Measurements from ENCODE around the gene TRIM29. TPM values are rescaled to one million over a fixed set of nuclear protein-coding genes. Genes with fewer than 3 reads are reported as not detected.

Gene TRIM29
- total and polyA plus RNA-seq, 2 experiments from 2014 or later = 0.28 TPM; not detected in 1

DNA sequence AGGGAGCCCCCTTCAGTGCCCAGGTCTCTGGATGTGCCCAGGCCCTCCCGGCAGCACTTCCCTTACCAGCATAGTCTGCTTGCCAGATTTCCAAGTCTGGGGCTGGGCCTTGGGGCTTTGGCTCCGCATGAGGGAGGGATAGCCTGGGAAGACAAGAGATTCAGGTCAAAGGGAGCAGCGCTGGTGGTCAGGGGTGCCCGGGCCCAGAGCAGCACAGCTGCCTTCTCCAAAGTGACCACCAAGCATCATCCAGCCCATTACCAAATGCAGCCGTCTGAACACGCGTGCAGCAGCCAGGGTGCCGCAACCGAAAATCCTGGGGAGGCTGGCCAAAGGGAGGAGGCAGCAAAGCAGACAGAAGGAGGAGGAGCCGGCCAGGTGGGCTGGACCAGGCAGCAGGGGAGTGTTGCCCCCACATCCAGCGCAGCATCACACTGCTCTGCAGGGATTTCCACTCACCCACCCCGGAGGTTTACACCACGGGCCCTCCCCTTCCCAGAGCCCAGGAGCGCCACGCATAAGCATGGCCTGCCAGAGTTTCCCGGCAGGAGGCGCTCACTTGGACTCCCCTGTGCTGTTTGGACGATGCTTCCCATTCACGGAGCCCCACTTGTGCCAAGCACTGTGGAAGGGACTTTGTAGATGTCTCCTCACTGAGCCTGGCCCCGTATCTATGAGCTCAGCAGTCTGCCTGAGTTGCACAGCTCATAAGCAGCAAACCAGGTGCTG is 22.5 kb downstream of the TRIM29 start (continued):
- TF ChIP-seq, protein P1, sequence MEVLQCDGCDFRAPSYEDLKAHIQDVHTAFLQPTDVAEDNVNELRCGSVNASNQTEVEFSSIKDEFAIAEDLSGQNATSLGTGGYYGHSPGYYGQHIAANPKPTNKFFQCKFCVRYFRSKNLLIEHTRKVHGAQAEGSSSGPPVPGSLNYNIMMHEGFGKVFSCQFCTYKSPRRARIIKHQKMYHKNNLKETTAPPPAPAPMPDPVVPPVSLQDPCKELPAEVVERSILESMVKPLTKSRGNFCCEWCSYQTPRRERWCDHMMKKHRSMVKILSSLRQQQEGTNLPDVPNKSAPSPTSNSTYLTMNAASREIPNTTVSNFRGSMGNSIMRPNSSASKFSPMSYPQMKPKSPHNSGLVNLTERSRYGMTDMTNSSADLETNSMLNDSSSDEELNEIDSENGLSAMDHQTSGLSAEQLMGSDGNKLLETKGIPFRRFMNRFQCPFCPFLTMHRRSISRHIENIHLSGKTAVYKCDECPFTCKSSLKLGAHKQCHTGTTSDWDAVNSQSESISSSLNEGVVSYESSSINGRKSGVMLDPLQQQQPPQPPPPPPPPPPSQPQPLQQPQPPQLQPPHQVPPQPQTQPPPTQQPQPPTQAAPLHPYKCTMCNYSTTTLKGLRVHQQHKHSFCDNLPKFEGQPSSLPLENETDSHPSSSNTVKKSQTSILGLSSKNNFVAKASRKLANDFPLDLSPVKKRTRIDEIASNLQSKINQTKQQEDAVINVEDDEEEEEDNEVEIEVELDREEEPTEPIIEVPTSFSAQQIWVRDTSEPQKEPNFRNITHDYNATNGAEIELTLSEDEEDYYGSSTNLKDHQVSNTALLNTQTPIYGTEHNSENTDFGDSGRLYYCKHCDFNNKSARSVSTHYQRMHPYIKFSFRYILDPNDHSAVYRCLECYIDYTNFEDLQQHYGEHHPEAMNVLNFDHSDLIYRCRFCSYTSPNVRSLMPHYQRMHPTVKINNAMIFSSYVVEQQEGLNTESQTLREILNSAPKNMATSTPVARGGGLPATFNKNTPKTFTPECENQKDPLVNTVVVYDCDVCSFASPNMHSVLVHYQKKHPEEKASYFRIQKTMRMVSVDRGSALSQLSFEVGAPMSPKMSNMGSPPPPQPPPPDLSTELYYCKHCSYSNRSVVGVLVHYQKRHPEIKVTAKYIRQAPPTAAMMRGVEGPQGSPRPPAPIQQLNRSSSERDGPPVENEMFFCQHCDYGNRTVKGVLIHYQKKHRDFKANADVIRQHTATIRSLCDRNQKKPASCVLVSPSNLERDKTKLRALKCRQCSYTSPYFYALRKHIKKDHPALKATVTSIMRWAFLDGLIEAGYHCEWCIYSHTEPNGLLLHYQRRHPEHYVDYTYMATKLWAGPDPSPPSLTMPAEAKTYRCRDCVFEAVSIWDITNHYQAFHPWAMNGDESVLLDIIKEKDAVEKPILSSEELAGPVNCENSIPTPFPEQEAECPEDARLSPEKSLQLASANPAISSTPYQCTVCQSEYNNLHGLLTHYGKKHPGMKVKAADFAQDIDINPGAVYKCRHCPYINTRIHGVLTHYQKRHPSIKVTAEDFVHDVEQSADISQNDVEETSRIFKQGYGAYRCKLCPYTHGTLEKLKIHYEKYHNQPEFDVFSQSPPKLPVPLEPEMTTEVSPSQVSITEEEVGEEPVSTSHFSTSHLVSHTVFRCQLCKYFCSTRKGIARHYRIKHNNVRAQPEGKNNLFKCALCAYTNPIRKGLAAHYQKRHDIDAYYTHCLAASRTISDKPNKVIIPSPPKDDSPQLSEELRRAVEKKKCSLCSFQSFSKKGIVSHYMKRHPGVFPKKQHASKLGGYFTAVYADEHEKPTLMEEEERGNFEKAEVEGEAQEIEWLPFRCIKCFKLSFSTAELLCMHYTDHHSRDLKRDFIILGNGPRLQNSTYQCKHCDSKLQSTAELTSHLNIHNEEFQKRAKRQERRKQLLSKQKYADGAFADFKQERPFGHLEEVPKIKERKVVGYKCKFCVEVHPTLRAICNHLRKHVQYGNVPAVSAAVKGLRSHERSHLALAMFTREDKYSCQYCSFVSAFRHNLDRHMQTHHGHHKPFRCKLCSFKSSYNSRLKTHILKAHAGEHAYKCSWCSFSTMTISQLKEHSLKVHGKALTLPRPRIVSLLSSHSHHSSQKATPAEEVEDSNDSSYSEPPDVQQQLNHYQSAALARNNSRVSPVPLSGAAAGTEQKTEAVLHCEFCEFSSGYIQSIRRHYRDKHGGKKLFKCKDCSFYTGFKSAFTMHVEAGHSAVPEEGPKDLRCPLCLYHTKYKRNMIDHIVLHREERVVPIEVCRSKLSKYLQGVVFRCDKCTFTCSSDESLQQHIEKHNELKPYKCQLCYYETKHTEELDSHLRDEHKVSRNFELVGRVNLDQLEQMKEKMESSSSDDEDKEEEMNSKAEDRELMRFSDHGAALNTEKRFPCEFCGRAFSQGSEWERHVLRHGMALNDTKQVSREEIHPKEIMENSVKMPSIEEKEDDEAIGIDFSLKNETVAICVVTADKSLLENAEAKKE (CRISPR knock-in tag; IDR thresholded peaks at IDR 0.05) = no peak

DNA sequence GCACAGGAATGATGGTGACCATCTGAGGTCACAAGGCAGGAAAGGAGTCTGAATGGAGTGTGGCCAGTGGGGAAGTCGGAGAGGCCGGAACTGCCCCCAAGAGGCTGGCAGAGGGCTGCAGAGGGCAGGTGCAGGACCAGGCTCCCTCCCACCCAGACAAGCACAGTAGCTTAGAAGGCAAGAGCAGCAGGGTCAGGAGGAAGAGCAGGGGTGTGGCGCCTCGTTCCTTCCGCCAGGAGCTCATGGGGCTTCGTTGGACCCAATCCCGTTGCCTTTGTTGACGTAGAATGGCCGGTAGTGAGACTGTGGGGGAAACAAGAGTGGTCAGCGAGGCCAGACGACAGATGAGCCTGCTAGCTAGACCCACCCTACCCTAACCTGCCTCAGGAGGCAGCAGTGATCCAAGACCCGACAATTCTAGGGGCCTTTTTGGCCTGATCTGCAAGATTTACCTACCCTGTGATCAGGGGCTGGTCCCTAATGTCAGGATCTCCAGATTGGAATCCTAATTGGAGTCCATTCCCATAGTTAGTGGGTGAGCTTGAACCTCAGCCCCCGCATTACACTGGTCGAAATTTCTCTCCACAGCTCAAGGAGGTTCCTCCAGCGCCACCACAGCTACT is 25.6 kb downstream of the TRIM29 start:
- Histone ChIP-seq H3K4me2 (no peak overlapping the region), H3K79me2 (replicated peaks; ENCODE audit: insufficient read depth) (no peaks in the 10 kb centered on the region), H3K4me3 (no peak overlapping the region), H3K27ac (ENCODE audit: low read depth) (no peak overlapping the region), H3K9me2 (ENCODE audit: insufficient read depth) (no peaks in the 10 kb centered on the region), H3K36me3 (ENCODE audit: insufficient read depth) (no peaks in the 10 kb centered on the region), H3K4me1 (ENCODE audit: insufficient read depth) (peaks cover under 1% of the 10 kb centered on the region; the same call in 1 of the 2 replicates), H2AFZ (no peak overlapping the region), H3F3A (replicated peaks; ENCODE audit: low read depth) (no peaks in the 10 kb centered on the region), H3K27me3 (ENCODE audit: insufficient read depth) (no peaks in the 10 kb centered on the region), H4K20me1 (replicated peaks; ENCODE audit: insufficient read depth) (no peaks in the 10 kb centered on the region)
- Mint-ChIP-seq H3K36me3 (ENCODE audit: low read depth) (no peaks in the 10 kb centered on the region), H3K4me1 (peaks cover 9% of the 10 kb centered on the region), H3K27ac (no peak overlapping the region), H3K4me3 (no peak overlapping the region), H3K9me3 (no peaks in the 10 kb centered on the region), H3K27me3 (ENCODE audit: insufficient read depth, low read depth, poor library complexity) (peaks cover 14% of the 10 kb centered on the region)
- TF ChIP-seq, protein P2, sequence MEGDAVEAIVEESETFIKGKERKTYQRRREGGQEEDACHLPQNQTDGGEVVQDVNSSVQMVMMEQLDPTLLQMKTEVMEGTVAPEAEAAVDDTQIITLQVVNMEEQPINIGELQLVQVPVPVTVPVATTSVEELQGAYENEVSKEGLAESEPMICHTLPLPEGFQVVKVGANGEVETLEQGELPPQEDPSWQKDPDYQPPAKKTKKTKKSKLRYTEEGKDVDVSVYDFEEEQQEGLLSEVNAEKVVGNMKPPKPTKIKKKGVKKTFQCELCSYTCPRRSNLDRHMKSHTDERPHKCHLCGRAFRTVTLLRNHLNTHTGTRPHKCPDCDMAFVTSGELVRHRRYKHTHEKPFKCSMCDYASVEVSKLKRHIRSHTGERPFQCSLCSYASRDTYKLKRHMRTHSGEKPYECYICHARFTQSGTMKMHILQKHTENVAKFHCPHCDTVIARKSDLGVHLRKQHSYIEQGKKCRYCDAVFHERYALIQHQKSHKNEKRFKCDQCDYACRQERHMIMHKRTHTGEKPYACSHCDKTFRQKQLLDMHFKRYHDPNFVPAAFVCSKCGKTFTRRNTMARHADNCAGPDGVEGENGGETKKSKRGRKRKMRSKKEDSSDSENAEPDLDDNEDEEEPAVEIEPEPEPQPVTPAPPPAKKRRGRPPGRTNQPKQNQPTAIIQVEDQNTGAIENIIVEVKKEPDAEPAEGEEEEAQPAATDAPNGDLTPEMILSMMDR (conservative IDR thresholded peaks at IDR 0.05; ENCODE audit: low read depth in 2 of 2) = peak; percentile 40 to 43
- TF ChIP-seq JUNB (IDR thresholded peaks at IDR 0.05; ENCODE audit: unreplicated experiment) = no peak
- ATAC-seq = peak; percentile 51
- peak; percentile 56 for DNase-seq (ENCODE audit: low spot score)
